GM13976 (cell line): ENCODE results near the gene RBP3.

Experiments
- DNase-seq: peaks from one replicate; pipeline ENCODE4 v3.0.0; 2012; ENCODE audit warnings: low spot score
- in situ Hi-C: fragments of 300-500 bp; cut with MboI; formaldehyde crosslinking; loops from one replicate; pipeline ENCODE4 v1.12.0; 2022; ENCODE audit warnings: low sequenced_read_pairs, mixed read lengths, inconsistent platforms; ENCODE audit not compliant: unreplicated experiment
- TF ChIP-seq, protein P1 (sequence below): IDR thresholded peaks from 2 replicates; pipeline ENCODE4 v1.5.1; 2012; ENCODE audit warnings: borderline replicate concordance, mild to moderate bottlenecking; ENCODE audit not compliant: insufficient read depth; ENCODE audit errors: extremely low read depth, missing control alignments, control extremely low read depth

The RBP3 gene

DNA sequence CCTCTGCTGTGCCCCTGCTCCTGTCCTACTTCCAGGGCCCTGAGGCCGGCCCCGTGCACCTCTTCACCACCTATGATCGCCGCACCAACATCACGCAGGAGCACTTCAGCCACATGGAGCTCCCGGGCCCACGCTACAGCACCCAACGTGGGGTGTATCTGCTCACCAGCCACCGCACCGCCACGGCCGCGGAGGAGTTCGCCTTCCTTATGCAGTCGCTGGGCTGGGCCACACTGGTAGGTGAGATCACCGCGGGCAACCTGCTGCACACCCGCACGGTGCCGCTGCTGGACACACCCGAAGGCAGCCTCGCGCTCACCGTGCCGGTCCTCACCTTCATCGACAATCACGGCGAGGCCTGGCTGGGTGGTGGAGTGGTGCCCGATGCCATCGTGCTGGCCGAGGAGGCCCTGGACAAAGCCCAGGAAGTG, 1.8 kb downstream of the RBP3 start:
- in situ Hi-C loops: no loop called here
- TF ChIP-seq, protein P1, sequence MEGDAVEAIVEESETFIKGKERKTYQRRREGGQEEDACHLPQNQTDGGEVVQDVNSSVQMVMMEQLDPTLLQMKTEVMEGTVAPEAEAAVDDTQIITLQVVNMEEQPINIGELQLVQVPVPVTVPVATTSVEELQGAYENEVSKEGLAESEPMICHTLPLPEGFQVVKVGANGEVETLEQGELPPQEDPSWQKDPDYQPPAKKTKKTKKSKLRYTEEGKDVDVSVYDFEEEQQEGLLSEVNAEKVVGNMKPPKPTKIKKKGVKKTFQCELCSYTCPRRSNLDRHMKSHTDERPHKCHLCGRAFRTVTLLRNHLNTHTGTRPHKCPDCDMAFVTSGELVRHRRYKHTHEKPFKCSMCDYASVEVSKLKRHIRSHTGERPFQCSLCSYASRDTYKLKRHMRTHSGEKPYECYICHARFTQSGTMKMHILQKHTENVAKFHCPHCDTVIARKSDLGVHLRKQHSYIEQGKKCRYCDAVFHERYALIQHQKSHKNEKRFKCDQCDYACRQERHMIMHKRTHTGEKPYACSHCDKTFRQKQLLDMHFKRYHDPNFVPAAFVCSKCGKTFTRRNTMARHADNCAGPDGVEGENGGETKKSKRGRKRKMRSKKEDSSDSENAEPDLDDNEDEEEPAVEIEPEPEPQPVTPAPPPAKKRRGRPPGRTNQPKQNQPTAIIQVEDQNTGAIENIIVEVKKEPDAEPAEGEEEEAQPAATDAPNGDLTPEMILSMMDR: no peak
- DNase-seq: no peak

DNA sequence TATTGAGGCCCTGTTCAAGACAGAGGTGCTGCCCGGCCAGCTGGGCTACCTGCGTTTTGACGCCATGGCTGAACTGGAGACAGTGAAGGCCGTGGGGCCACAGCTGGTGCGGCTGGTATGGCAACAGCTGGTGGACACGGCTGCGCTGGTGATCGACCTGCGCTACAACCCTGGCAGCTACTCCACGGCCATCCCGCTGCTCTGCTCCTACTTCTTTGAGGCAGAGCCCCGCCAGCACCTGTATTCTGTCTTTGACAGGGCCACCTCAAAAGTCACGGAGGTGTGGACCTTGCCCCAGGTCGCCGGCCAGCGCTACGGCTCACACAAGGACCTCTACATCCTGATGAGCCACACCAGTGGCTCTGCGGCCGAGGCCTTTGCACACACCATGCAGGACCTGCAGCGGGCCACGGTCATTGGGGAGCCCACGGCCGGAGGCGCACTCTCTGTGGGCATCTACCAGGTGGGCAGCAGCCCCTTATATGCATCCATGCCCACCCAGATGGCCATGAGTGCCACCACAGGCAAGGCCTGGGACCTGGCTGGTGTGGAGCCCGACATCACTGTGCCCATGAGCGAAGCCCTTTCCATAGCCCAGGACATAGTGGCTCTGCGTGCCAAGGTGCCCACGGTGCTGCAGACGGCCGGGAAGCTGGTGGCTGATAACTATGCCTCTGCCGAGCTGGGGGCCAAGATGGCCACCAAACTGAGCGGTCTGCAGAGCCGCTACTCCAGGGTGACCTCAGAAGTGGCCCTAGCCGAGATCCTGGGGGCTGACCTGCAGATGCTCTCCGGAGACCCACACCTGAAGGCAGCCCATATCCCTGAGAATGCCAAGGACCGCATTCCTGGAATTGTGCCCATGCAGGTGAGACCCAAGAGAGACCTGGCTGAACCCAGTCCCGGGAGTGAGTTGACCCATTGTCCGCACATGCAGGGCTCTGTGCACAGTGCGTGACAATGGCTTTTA, 2.8 kb downstream of the RBP3 start:
- no peak for DNase-seq
- in situ Hi-C loops: no loop called here
- TF ChIP-seq, protein P1: no peak

DNA sequence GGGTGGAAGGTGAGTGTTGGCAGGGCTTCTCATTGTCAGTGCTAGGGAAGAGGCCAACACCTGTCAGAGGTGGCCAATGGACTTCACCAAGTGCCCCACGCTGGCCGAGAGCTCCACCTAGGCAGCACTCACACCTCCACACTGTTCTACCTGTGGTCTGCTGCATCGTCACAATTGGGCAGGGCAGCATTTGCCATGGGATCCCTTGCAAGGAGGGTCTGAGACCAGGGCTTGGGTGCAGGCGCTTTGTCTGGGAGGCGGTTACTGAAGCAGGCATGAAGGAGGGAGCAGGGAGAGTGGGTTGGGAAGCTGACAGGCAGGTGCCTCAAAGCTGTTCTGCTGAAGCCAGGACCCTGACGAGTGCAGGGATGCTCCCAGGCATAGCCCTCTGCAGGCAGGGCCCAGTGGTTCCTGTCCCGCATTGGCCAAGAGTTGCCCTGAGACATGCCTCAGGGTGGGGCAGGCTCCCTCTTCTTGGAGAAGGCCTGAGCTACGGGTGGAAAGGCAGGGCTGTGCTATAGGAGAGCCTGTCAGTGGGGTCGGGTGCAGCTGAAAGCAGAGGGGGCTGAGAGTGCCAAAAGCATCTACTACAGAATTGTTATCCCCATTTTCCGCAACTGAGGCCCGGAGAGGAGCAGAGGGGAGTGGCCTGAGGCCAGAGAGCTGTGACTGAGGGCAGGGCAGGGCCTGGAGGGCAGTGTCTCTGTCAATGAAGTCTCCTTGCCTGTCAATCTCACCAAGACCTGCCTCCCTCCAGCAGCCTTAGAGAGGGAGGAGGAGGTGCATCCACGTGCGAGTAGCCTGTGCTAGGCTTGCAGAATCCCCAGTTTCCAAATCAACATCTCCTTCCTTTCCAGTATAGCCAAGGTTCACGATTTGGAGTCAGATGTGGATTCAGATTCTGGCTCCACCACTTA, 4.0 kb downstream of the RBP3 start:
- TF ChIP-seq, protein P1: no peak
- in situ Hi-C loops: no loop called here
- no peak for DNase-seq

DNA sequence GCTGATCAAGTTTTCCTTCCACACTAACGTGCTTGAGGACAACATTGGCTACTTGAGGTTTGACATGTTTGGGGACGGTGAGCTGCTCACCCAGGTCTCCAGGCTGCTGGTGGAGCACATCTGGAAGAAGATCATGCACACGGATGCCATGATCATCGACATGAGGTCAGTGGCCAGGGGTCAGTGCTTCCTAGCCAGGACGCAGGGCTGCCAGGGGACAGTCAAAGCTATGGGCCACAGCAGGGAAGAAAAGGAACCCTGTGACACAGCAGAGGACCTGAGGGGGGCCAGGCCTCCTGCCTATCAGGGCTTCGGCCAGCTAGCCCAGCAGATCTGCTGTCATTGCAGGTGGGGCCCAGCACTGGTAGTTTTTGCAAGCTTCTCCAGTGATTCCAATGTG, 5.2 kb downstream of the RBP3 start:
- TF ChIP-seq, protein P1: no peak
- DNase-seq: no peak
- in situ Hi-C loops: no loop called here

DNA sequence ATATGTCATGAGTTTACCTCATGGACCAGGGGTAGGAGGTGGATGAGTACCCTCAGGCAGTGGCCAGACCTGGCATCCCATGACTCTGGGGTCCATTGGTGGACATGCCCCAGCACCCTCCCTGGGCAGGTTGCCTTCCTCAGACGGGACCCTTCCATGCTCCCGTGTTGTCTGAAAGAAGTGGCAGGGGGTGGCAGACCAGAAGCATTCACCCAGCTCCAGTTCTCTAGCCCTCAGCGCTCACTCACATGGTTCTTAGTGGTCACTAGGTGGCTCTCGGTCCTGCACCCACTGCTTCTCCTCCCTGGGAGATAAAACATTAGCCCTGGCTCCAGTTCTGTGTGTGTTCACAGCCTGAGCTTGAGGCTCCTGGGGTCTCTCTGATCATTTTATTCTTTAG, 6.0 kb downstream of the RBP3 start:
- TF ChIP-seq, protein P1: no peak
- no peak for DNase-seq
- in situ Hi-C loops: no loop called here

DNA sequence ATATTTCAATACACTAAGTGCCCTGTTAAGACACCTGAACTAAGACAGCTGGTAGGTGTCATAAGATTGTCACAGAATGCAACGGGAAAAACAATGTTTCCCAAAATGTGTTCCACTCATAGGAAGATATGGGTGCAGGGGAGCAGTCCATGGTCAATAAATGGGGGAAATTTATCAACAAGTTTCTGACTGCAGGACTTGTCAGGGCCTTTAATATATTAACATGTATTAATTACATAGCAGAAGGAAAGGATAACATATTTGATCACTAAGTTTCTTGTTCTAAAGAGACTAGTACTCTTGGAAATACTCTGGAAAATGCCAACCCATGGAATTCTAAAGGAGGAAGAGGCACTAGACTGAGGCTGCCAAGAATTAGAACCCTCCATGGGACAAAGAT, 6.7 kb downstream of the RBP3 start:
- TF ChIP-seq, protein P1: no peak
- no peak for DNase-seq
- in situ Hi-C loops: no loop called here
